K562 (cell line): Measurements from ENCODE around the gene POLR3GL. TPM values are rescaled to one million over a fixed set of nuclear protein-coding genes. Genes with fewer than 3 reads are reported as not detected.

ENCODE experiments used
- ATF3 ChIP-seq, 2 experiments: fragments of 450-650 bp in 1 of 2; sonication (generic) in 1 of 2; formaldehyde crosslinking in 1 of 2; IDR thresholded peaks in 1 of 2; conservative IDR thresholded peaks in 1 of 2; 2 replicates each; pipeline versions ENCODE4 v1.6.1 to v1.8.1; 2016 to 2023; ENCODE audit warnings: mild to moderate bottlenecking in 2 of 2, moderate library complexity in 2 of 2, inconsistent platforms in 1 of 2, missing genetic modification reagents in 1 of 2
- BCL6 ChIP-seq: fragments of 250-450 bp; sonication (Bioruptor Pico); IDR thresholded peaks from 2 replicates; pipeline ENCODE4 v1.4.0; 2020
- C11orf30 ChIP-seq: fragments of 450-650 bp; IDR thresholded peaks from 2 replicates; pipeline ENCODE4 v1.6.1; 2016; ENCODE audit warnings: low read depth, mild to moderate bottlenecking
- ELF4 ChIP-seq: fragments of 450-650 bp; formaldehyde crosslinking; IDR thresholded peaks from 2 replicates; pipeline ENCODE4 v1.4.0; 2022; ENCODE audit warnings: missing genetic modification characterization
- FOXK1 ChIP-seq: sonication (generic); formaldehyde crosslinking; IDR thresholded peaks from 2 replicates; pipeline ENCODE4 v1.8.0; 2022; ENCODE audit warnings: missing genetic modification reagents, mild to moderate bottlenecking, borderline replicate concordance
- GTF2E2 ChIP-seq: fragments of 200-800 bp; sonication (Bioruptor generic); IDR thresholded peaks from 2 replicates; pipeline ENCODE4 v1.6.1; 2016; ENCODE audit warnings: missing genetic modification characterization, missing compliant biosample characterization
- HEY1 ChIP-seq: fragments of 250-450 bp; sonication (Bioruptor Pico); IDR thresholded peaks from 2 replicates; pipeline ENCODE4 v1.5.0; 2020; ENCODE audit warnings: mild to moderate bottlenecking, moderate library complexity, borderline replicate concordance
- HMGXB4 ChIP-seq: sonication (generic); formaldehyde crosslinking; IDR thresholded peaks from 2 replicates; pipeline ENCODE4 v1.8.1; 2023; ENCODE audit warnings: mild to moderate bottlenecking, missing genetic modification reagents
- HNRNPLL ChIP-seq: fragments of 200-400 bp; formaldehyde crosslinking; IDR thresholded peaks from 2 replicates; pipeline ENCODE4 v1.6.1; 2017; ENCODE audit warnings: low read length, low read depth, mild to moderate bottlenecking; ENCODE audit not compliant: poor library complexity, severe bottlenecking
- KDM1A ChIP-seq, 2 experiments: fragments of 450-650 bp; IDR thresholded peaks; 2 replicates each; pipeline ENCODE4 v1.6.1; 2016; ENCODE audit warnings: mild to moderate bottlenecking in 2 of 2
- LEF1 ChIP-seq: fragments of 450-650 bp; IDR thresholded peaks from 2 replicates; pipeline ENCODE4 v1.6.1; 2016; ENCODE audit warnings: mild to moderate bottlenecking
- OTX1 ChIP-seq: fragments of 450-650 bp; formaldehyde crosslinking; IDR thresholded peaks from 2 replicates; pipeline ENCODE4 v1.4.0; 2022; ENCODE audit warnings: mild to moderate bottlenecking
- PKNOX1 ChIP-seq: fragments of 450-650 bp; IDR thresholded peaks from 2 replicates; pipeline ENCODE4 v1.6.1; 2016
- PRMT5 ChIP-seq: sonication (generic); formaldehyde crosslinking; IDR thresholded peaks from 2 replicates; pipeline ENCODE4 v1.5.0; 2020; ENCODE audit warnings: missing genetic modification reagents
- RBFOX2 ChIP-seq: fragments of 200-400 bp; formaldehyde crosslinking; IDR thresholded peaks from 2 replicates; pipeline ENCODE4 v1.6.1; 2017; ENCODE audit warnings: low read depth, mild to moderate bottlenecking, low read length, moderate library complexity
- RFX1 ChIP-seq: fragments of 450-650 bp; IDR thresholded peaks from 2 replicates; pipeline ENCODE4 v1.6.1; 2016; ENCODE audit warnings: mild to moderate bottlenecking, moderate library complexity
- SRSF1 ChIP-seq: fragments of 200-400 bp; formaldehyde crosslinking; IDR thresholded peaks from 2 replicates; pipeline ENCODE4 v1.6.1; 2017; ENCODE audit warnings: mild to moderate bottlenecking, low read depth, low read length, moderate library complexity
- TARDBP ChIP-seq: fragments of 450-650 bp; IDR thresholded peaks from 2 replicates; pipeline ENCODE4 v1.6.1; 2016
- ZBTB5 ChIP-seq: fragments of 450-650 bp; IDR thresholded peaks from 2 replicates; pipeline ENCODE4 v1.6.1; 2017; ENCODE audit warnings: antibody characterized with exemption
- ZNF253 ChIP-seq: fragments of 250-450 bp; sonication (Bioruptor Pico); conservative IDR thresholded peaks from 2 replicates; pipeline ENCODE4 v1.6.1; 2021; ENCODE audit warnings: mild to moderate bottlenecking
- ZNF639 ChIP-seq, 2 experiments: fragments of 200-800 bp in 1 of 2; sonication (Bioruptor generic) in 1 of 2; sonication (generic) in 1 of 2; formaldehyde crosslinking in 1 of 2; IDR thresholded peaks in 1 of 2; conservative IDR thresholded peaks in 1 of 2; 2 replicates each; pipeline versions ENCODE4 v1.5.0 to v1.6.1; 2016 to 2020; ENCODE audit warnings: missing compliant biosample characterization in 1 of 2, missing genetic modification characterization in 1 of 2, missing genetic modification reagents in 1 of 2
- polyA plus RNA-seq, 8 experiments: library from polyadenylated mRNA; depleted of rRNA in 4 of 8; stranded (reverse) in 5 of 8; unstranded in 3 of 8; fragments of >200 nt; fragmentation: Nextera tagmentation in 2 of 8; fragmentation: Illumina TruSeq in 1 of 8; extraction: Ambion mirVana in 2 of 8; extraction: Trizol in 1 of 8; gene quantifications; 2 replicates each; pipeline versions ENCODE4 v1.2.1 to v1.2.3, GENCODE V29; 2011 to 2014; ENCODE audit warnings: inconsistent platforms in 1 of 8, missing spikeins in 1 of 8
- total RNA-seq, 7 experiments: library from RNA; depleted of rRNA in 6 of 7; stranded (reverse); fragments of >200 nt in 6 of 7; fragmentation: Illumina TruSeq in 2 of 7; extraction: Trizol in 2 of 7; gene quantifications; 2 replicates each; pipeline versions ENCODE4 v1.2.1 to v1.2.3, GENCODE V29; 2011 to 2021; ENCODE audit warnings: low replicate concordance in 1 of 7

POLR3GL gene
- total and polyA plus RNA-seq, 9 of the 15 experiments (the other 6 are each of a cell fraction or from before 2014, with no cell fraction given), result 14.6 to 48.4 (median 38.2) TPM

- peak; percentile 89 for TF ChIP-seq PKNOX1
- TF ChIP-seq RBFOX2, result peak; percentile 40; the same call in 1 of the 2 replicates
- no peak for TF ChIP-seq ZBTB5
- TF ChIP-seq FOXK1 (CRISPR knock-in tag), result no peak
- no peak for TF ChIP-seq KDM1A (IDR thresholded peaks at IDR 0.05)
- peak; percentile 11; the same call in 1 of the 2 replicates for TF ChIP-seq C11orf30
- TF ChIP-seq ZNF253 (CRISPR knock-in tag), result no peak
- TF ChIP-seq ATF3 (IDR thresholded peaks at IDR 0.05), result 0 out of 2 replicates have a peak, but pooled peaks have one; percentile 4
- no peak for TF ChIP-seq ATF3 (CRISPR knock-in tag; conservative IDR thresholded peaks at IDR 0.05)
- TF ChIP-seq BCL6, result no peak
- 0 out of 4 replicates have a peak, but pooled peaks of 1 of the 2 experiments have one; percentile 1 for TF ChIP-seq ZNF639 (CRISPR knock-in tag; conservative IDR thresholded peaks at IDR 0.05 in 1 of 2, IDR thresholded peaks at IDR 0.05 in 1 of 2)
- TF ChIP-seq RFX1, result peak; percentile 61
- TF ChIP-seq TARDBP, result no peak
- TF ChIP-seq LEF1, result no peak
- TF ChIP-seq PRMT5 (CRISPR knock-in tag), result no peak
- TF ChIP-seq OTX1 (CRISPR knock-in tag), result no peak
- no peak for TF ChIP-seq HMGXB4
- no peak for TF ChIP-seq SRSF1
- peak; percentile 93; the same call in 1 of the 2 replicates for TF ChIP-seq GTF2E2
- TF ChIP-seq ELF4 (CRISPR knock-in tag), result no peak
- no peak for TF ChIP-seq HNRNPLL
- no peak for TF ChIP-seq HEY1 (CRISPR knock-in tag)
Measured at GRCh38 chr1:145979746-145980456, 15.4 kb downstream of the POLR3GL start (continued).
